Gastroesophageal sphincter (tissue), 3 donors: ENCODE results near the gene AZIN2.

Source experiments
- CTCF ChIP-seq, 4 experiments: fragments of 200-600 bp in 2 of 4; fragments of 450-650 bp in 2 of 4; sonication (generic) in 1 of 4; IDR thresholded peaks; one replicate each; pipeline ENCODE4 v1.5.1; 2017 to 2019; ENCODE audit warnings: antibody characterized with exemption in 4 of 4, mild to moderate bottlenecking in 2 of 4, moderate library complexity in 2 of 4
- POLR2A ChIP-seq, 2 donors: fragments of 450-650 bp; IDR thresholded peaks; one replicate each; pipeline ENCODE4 v1.6.1; 2017; ENCODE audit warnings: antibody characterized with exemption in 2 of 2, mild to moderate bottlenecking in 2 of 2, moderate library complexity in 1 of 2

GRCh38 chr1:33082575-33083108, 1.7 kb downstream of the AZIN2 start:
- TF ChIP-seq CTCF (IDR thresholded peaks at IDR 0.05) (no peak), POLR2A (IDR thresholded peaks at IDR 0.05) (no peak)
